WERI-Rb-1 (cell line): ENCODE results near the gene CELF2.

Experiments
- DNase-seq: peaks from one replicate; pipeline ENCODE4 v3.0.0-alpha.2; 2020
- H3K27ac ChIP-seq: fragments of 250-450 bp; sonication (Bioruptor Pico); 2 replicates; pipeline ENCODE4 v1.5.1; 2020; ENCODE audit warnings: mild to moderate bottlenecking, moderate library complexity
- H3K27me3 ChIP-seq: fragments of 250-450 bp; sonication (Bioruptor Pico); 2 replicates; pipeline ENCODE4 v1.5.1; 2021; ENCODE audit warnings: mild to moderate bottlenecking, low read depth, moderate library complexity; ENCODE audit not compliant: insufficient read depth, severe bottlenecking
- H3K36me3 ChIP-seq: fragments of 250-450 bp; sonication (Bioruptor Pico); 2 replicates; pipeline ENCODE4 v1.5.1; 2020; ENCODE audit warnings: mild to moderate bottlenecking, moderate library complexity
- H3K4me3 ChIP-seq: 2 replicates; pipeline ENCODE4 v1.5.1; 2011; ENCODE audit warnings: low read depth, mild to moderate bottlenecking, control low read depth, low read length
- H3K9me3 ChIP-seq: fragments of 250-450 bp; sonication (Bioruptor Pico); 2 replicates; pipeline ENCODE4 v1.5.1; 2021; ENCODE audit warnings: mild to moderate bottlenecking, moderate library complexity; ENCODE audit not compliant: severe bottlenecking
- CTCF ChIP-seq: IDR thresholded peaks from 2 replicates; pipeline ENCODE4 v1.5.1; 2011; ENCODE audit warnings: low read depth, mild to moderate bottlenecking, control low read depth, inconsistent platforms, low read length

CELF2 gene

GRCh38 chr10:11232222-11232961, 214.7 kb downstream of the CELF2 start:
- no peaks in the 10 kb centered on the region for H3K27me3 ChIP-seq
- no peaks in the 10 kb centered on the region for H3K36me3 ChIP-seq
- no peak overlapping the region for H3K27ac ChIP-seq
- no peak for DNase-seq
- TF ChIP-seq CTCF = no peak
- no peak overlapping the region for H3K4me3 ChIP-seq
- no peaks in the 10 kb centered on the region for H3K9me3 ChIP-seq

GRCh38 chr10:11234857-11235531, 217.3 kb downstream of the CELF2 start:
- no peaks in the 10 kb centered on the region for H3K27me3 ChIP-seq
- H3K36me3 ChIP-seq = no peaks in the 10 kb centered on the region
- DNase-seq = no peak
- H3K27ac ChIP-seq = no peak overlapping the region
- no peak overlapping the region for H3K4me3 ChIP-seq
- TF ChIP-seq CTCF = no peak
- H3K9me3 ChIP-seq = no peaks in the 10 kb centered on the region

- Histone ChIP-seq H3K27me3 (no peaks in the 10 kb centered on the region), H3K27ac (no peak overlapping the region), H3K9me3 (no peaks in the 10 kb centered on the region), H3K36me3 (no peaks in the 10 kb centered on the region), H3K4me3 (no peak overlapping the region)
- no peak for TF ChIP-seq CTCF
- DNase-seq = no peak
These were observed 218.1 kb downstream of the CELF2 start for GRCh38 chr10:11235771-11236170.

- no peak for DNase-seq
- Histone ChIP-seq H3K9me3 (no peaks in the 10 kb centered on the region), H3K4me3 (no peak overlapping the region), H3K36me3 (no peaks in the 10 kb centered on the region), H3K27me3 (no peaks in the 10 kb centered on the region), H3K27ac (no peak overlapping the region)
- TF ChIP-seq CTCF = no peak
These were observed 218.6 kb downstream of the CELF2 start for GRCh38 chr10:11236234-11236633.

- H3K4me3 ChIP-seq = no peak overlapping the region
- H3K36me3 ChIP-seq = no peaks in the 10 kb centered on the region
- DNase-seq = no peak
- TF ChIP-seq CTCF = no peak
- H3K9me3 ChIP-seq = no peaks in the 10 kb centered on the region
- H3K27me3 ChIP-seq = no peaks in the 10 kb centered on the region
- H3K27ac ChIP-seq = no peak overlapping the region
These were observed 219.9 kb downstream of the CELF2 start for GRCh38 chr10:11237571-11237970.

- no peaks in the 10 kb centered on the region for H3K36me3 ChIP-seq
- H3K27me3 ChIP-seq = no peaks in the 10 kb centered on the region
- H3K4me3 ChIP-seq = no peak overlapping the region
- H3K27ac ChIP-seq = no peak overlapping the region
- DNase-seq = no peak
- no peaks in the 10 kb centered on the region for H3K9me3 ChIP-seq
- TF ChIP-seq CTCF = no peak
These were observed 221.2 kb downstream of the CELF2 start for GRCh38 chr10:11238893-11239292.
